T-cell (primary cell): Measurements from ENCODE around the gene RAD51C. TPM values are rescaled to one million over a fixed set of nuclear protein-coding genes. Genes with fewer than 3 reads are reported as not detected.

Experiments
- ATAC-seq, 4 experiments: fragments of 200-7000 bp in 3 of 4; fragments of 150-1000 bp in 1 of 4; cut with Tn5 transposase; replicated peaks in 1 of 4; 1 replicate in 3 of 4; 2 replicates in 1 of 4; pipeline ENCODE4 v1.10.0; 2021; ENCODE audit warnings: moderate library complexity in 3 of 4, mild to moderate bottlenecking in 2 of 4, moderate number of reproducible peaks in 1 of 4
- CTCF ChIA-PET, 2 donors: fragments of 300-600 bp; sonication (Branson Sonifier 250); formaldehyde crosslinking; loops; one replicate each; lab custom pipeline; 2022; ENCODE audit warnings: antibody characterized with exemption in 2 of 2; lab: Charles Lee
- POLR2A ChIA-PET, 2 donors: fragments of 300-600 bp; sonication (Branson Sonifier 250); formaldehyde crosslinking; loops; one replicate each; lab custom pipeline; 2022; ENCODE audit warnings: antibody characterized with exemption in 2 of 2; lab: Charles Lee
- DNase-seq, 35 experiments: peaks; one replicate each; pipeline versions ENCODE4 v3.0.0 to v3.0.0-alpha.2; 2013 to 2023
- H3K27ac ChIP-seq: one replicate; pipeline ENCODE4 v1.5.1; 2013; ENCODE audit warnings: low read length
- H3K27me3 ChIP-seq, 2 experiments: replicated peaks in 1 of 2; 1 replicate in 1 of 2; 2 replicates in 1 of 2; pipeline versions ENCODE4 v1.6.1 to v1.7.0; 2013; ENCODE audit warnings: low read length in 1 of 2, mixed read lengths in 1 of 2; ENCODE audit not compliant: control insufficient read depth in 2 of 2, insufficient read depth in 2 of 2; ENCODE audit errors: extremely low read depth in 1 of 2
- H3K36me3 ChIP-seq, 2 donors: 1 replicate in 1 of 2; 2 replicates in 1 of 2; pipeline versions ENCODE4 v1.6.1 to v1.7.0; 2013; ENCODE audit warnings: low read length in 1 of 2; ENCODE audit not compliant: control insufficient read depth in 2 of 2, insufficient read depth in 1 of 2; ENCODE audit errors: extremely low read depth in 1 of 2
- H3K4me1 ChIP-seq, 2 experiments: 1 replicate in 1 of 2; 2 replicates in 1 of 2; pipeline versions ENCODE4 v1.6.1 to v1.7.0; 2013; ENCODE audit warnings: low read length in 2 of 2, mixed read lengths in 1 of 2; ENCODE audit not compliant: insufficient read depth in 2 of 2, control insufficient read depth in 1 of 2; ENCODE audit errors: extremely low read depth in 1 of 2
- H3K4me3 ChIP-seq, 2 donors: 1 replicate in 1 of 2; 2 replicates in 1 of 2; pipeline versions ENCODE4 v1.5.1 to v1.7.0; 2013; ENCODE audit warnings: mild to moderate bottlenecking in 2 of 2, low read length in 1 of 2, moderate library complexity in 1 of 2; ENCODE audit not compliant: control insufficient read depth in 1 of 2; ENCODE audit errors: extremely low read depth in 1 of 2
- H3K9me3 ChIP-seq: 2 replicates; pipeline ENCODE4 v1.7.0; 2013
- H3K27ac Mint-ChIP-seq, 2 donors: one replicate each; pipeline ENCODE4 v1.8.0; 2020 to 2021; ENCODE audit warnings: mild to moderate bottlenecking in 2 of 2, mixed read lengths in 2 of 2
- H3K27me3 Mint-ChIP-seq, 2 donors: one replicate each; pipeline ENCODE4 v1.8.0; 2021 to 2022; ENCODE audit warnings: mixed read lengths in 2 of 2
- H3K36me3 Mint-ChIP-seq: one replicate; pipeline ENCODE4 v1.8.0; 2021; ENCODE audit warnings: mixed read lengths
- H3K4me1 Mint-ChIP-seq, 3 donors: one replicate each; pipeline ENCODE4 v1.8.0; 2020 to 2022; ENCODE audit warnings: mixed read lengths in 3 of 3, mild to moderate bottlenecking in 1 of 3
- H3K4me3 Mint-ChIP-seq, 3 donors: one replicate each; pipeline ENCODE4 v1.8.0; 2020 to 2022; ENCODE audit warnings: mild to moderate bottlenecking in 3 of 3, mixed read lengths in 3 of 3, moderate library complexity in 3 of 3
- H3K9me3 Mint-ChIP-seq, 3 donors: one replicate each; pipeline ENCODE4 v1.8.0; 2020 to 2022; ENCODE audit warnings: mixed read lengths in 3 of 3
- WGBS: methylation state at CpG from one replicate; pipeline ENCODE4 v1.1.5; 2013; ENCODE audit warnings: missing lambda C conversion rate; ENCODE audit not compliant: insufficient coverage; 5-methylcytosine and 5-hydroxymethylcytosine counted together
- total RNA-seq, 35 experiments: library from RNA in 6 of 35; stranded (reverse) in 6 of 35; fragments of 120-200 nt in 1 of 35; gene quantifications; one replicate each; pipeline versions ENCODE4 v1.2.1 to v1.2.4 and lab custom pipeline; 2013 to 2026

The RAD51C gene
- total RNA-seq, 5 donors from 2014 or later (not counting 1 experiment from before 2014, with no cell fraction given), result 10.9 to 28.4 (median 18.1) TPM

- H3K4me3 Mint-ChIP-seq, result peak overlapping the region; percentile 2 to 68 (median 37)
- peaks cover 11 to 16% of the 10 kb centered on the region in 2 donors for H3K27me3 Mint-ChIP-seq
- peak in 1 of 4 experiments; percentile 88 for ATAC-seq
- 36% methylated on average over 9 of the region's 19 CpGs for WGBS
- POLR2A ChIA-PET, result interaction anchor here (0.6 to 1.1 kb wide), 3 partner anchors 12 to 277 kb away, joined by 3 to 5 read pairs (median 4); no protein-coding TSS in a partner anchor
- peaks cover 6 to 9% (median 7%) of the 10 kb centered on the region in 3 donors for H3K4me1 Mint-ChIP-seq
- H3K9me3 ChIP-seq, result no peaks in the 10 kb centered on the region
- H3K4me3 ChIP-seq, result no peak overlapping the region
- no peak overlapping the region for H3K27ac Mint-ChIP-seq
- peaks cover 0 to 11% of the 10 kb centered on the region in 2 experiments for H3K27me3 ChIP-seq
- no peaks in the 10 kb centered on the region for H3K36me3 Mint-ChIP-seq
- no peaks in the 10 kb centered on the region for H3K4me1 ChIP-seq
- no peaks in the 10 kb centered on the region for H3K9me3 Mint-ChIP-seq
- H3K36me3 ChIP-seq, result no peaks in the 10 kb centered on the region
- CTCF ChIA-PET, result interaction anchor here in 1 of 2 donors (0.6 to 0.7 kb wide), 2 partner anchors 10 to 44 kb away, joined by 3 to 5 read pairs; no protein-coding TSS in a partner anchor
- H3K27ac ChIP-seq, result no peak overlapping the region
- peak in 31 of 35 experiments; percentile 6 to 50 (median 28) for DNase-seq
Observed at GRCh38 chr17:58666858-58667267, 25.5 kb upstream of the RAD51C start.

GRCh38 chr17:58667934-58668597 lies 24.3 kb upstream of the RAD51C start:
- Histone ChIP-seq H3K36me3 (no peaks in the 10 kb centered on the region), H3K27ac (no peak overlapping the region), H3K27me3 (peaks cover 0 to 11% of the 10 kb centered on the region in 2 experiments), H3K9me3 (no peaks in the 10 kb centered on the region), H3K4me3 (no peak overlapping the region), H3K4me1 (no peaks in the 10 kb centered on the region)
- Mint-ChIP-seq H3K4me1 (peaks cover 6 to 9% (median 7%) of the 10 kb centered on the region in 3 donors), H3K36me3 (no peaks in the 10 kb centered on the region), H3K27me3 (peaks cover 11 to 16% of the 10 kb centered on the region in 2 donors), H3K27ac (no peak overlapping the region), H3K4me3 (no peak overlapping the region), H3K9me3 (no peaks in the 10 kb centered on the region)
- 100% methylated on average over 1 of the region's 1 CpG for WGBS
- ATAC-seq (no peak), DNase-seq (no peak)
- CTCF ChIA-PET, result interaction anchor here in 1 of 2 donors (0.7 kb wide), 2 partner anchors 25 to 43 kb away, joined by 3 to 5 read pairs; no protein-coding TSS in a partner anchor
- POLR2A ChIA-PET, result interaction anchor here in 1 of 2 donors (0.6 kb wide), 1 partner anchor 200 kb away, joined by 3 read pairs; no protein-coding TSS in a partner anchor

- ChIA-PET POLR2A (no interaction called here), CTCF (no interaction called here)
- no peaks in the 10 kb centered on the region for H3K9me3 ChIP-seq
- H3K36me3 ChIP-seq, result no peaks in the 10 kb centered on the region
- H3K27ac ChIP-seq, result no peak overlapping the region
- Mint-ChIP-seq H3K27ac (no peak overlapping the region), H3K4me3 (no peak overlapping the region), H3K4me1 (peaks cover 6 to 9% (median 7%) of the 10 kb centered on the region in 3 donors), H3K9me3 (no peaks in the 10 kb centered on the region), H3K36me3 (no peaks in the 10 kb centered on the region), H3K27me3 (peaks cover 11 to 16% of the 10 kb centered on the region in 2 donors)
- peaks cover 0 to 11% of the 10 kb centered on the region in 2 experiments for H3K27me3 ChIP-seq
- DNase-seq (no peak), ATAC-seq (no peak)
- H3K4me1 ChIP-seq, result no peaks in the 10 kb centered on the region
- no CpG with 5 or more reads among the region's 2 CpGs for WGBS
- H3K4me3 ChIP-seq, result no peak overlapping the region
Observed at GRCh38 chr17:58668598-58668935, 23.8 kb upstream of the RAD51C start.

GRCh38 chr17:58669853-58670252 lies 22.5 kb upstream of the RAD51C start:
- WGBS, result 88% methylated on average over 3 of the region's 6 CpGs
- Mint-ChIP-seq H3K36me3 (no peaks in the 10 kb centered on the region), H3K4me3 (no peak overlapping the region), H3K9me3 (no peaks in the 10 kb centered on the region), H3K27me3 (peaks cover 11 to 15% of the 10 kb centered on the region in 2 donors), H3K27ac (no peak overlapping the region), H3K4me1 (peaks cover 6 to 9% (median 7%) of the 10 kb centered on the region in 3 donors)
- no peaks in the 10 kb centered on the region for H3K4me1 ChIP-seq
- peaks cover 0 to 14% of the 10 kb centered on the region in 2 experiments for H3K27me3 ChIP-seq
- POLR2A ChIA-PET, result no interaction called here
- H3K36me3 ChIP-seq, result no peaks in the 10 kb centered on the region
- ATAC-seq (no peak), DNase-seq (no peak)
- H3K9me3 ChIP-seq, result no peaks in the 10 kb centered on the region
- H3K27ac ChIP-seq, result no peak overlapping the region
- CTCF ChIA-PET, result no interaction called here
- no peak overlapping the region for H3K4me3 ChIP-seq

- no peaks in the 10 kb centered on the region for H3K9me3 Mint-ChIP-seq
- Histone ChIP-seq H3K27ac (no peak overlapping the region), H3K4me3 (no peak overlapping the region), H3K27me3 (peaks cover 0 to 10% of the 10 kb centered on the region in 2 experiments), H3K4me1 (no peaks in the 10 kb centered on the region), H3K9me3 (no peaks in the 10 kb centered on the region), H3K36me3 (no peaks in the 10 kb centered on the region)
- POLR2A ChIA-PET, result interaction anchor here in 1 of 2 donors (0.6 kb wide), 1 partner anchor 156 kb away, joined by 3 read pairs; no protein-coding TSS in a partner anchor
- H3K36me3 Mint-ChIP-seq, result no peaks in the 10 kb centered on the region
- H3K27ac Mint-ChIP-seq, result no peak overlapping the region
- H3K27me3 Mint-ChIP-seq, result peaks cover 6 to 9% of the 10 kb centered on the region in 2 donors
- no peak for ATAC-seq
- no peak overlapping the region for H3K4me3 Mint-ChIP-seq
- DNase-seq, result no peak
- WGBS, result 96% methylated on average over 2 of the region's 3 CpGs
- H3K4me1 Mint-ChIP-seq, result peaks cover under 1 to 2% (median 1%) of the 10 kb centered on the region in 3 donors
- CTCF ChIA-PET, result interaction anchor here in 1 of 2 donors (0.6 kb wide), 1 partner anchor 85 kb away, joined by 3 read pairs; no protein-coding TSS in a partner anchor
Observed at GRCh38 chr17:58671969-58672368, 20.4 kb upstream of the RAD51C start.

GRCh38 chr17:58677194-58677880 lies 15.1 kb upstream of the RAD51C start:
- H3K4me3 ChIP-seq, result no peak overlapping the region
- Mint-ChIP-seq H3K27me3 (no peaks in the 10 kb centered on the region), H3K4me3 (no peak overlapping the region), H3K4me1 (no peaks in the 10 kb centered on the region), H3K36me3 (no peaks in the 10 kb centered on the region), H3K9me3 (no peaks in the 10 kb centered on the region), H3K27ac (no peak overlapping the region)
- 58% methylated on average over 2 of the region's 4 CpGs for WGBS
- DNase-seq (no peak), ATAC-seq (no peak)
- H3K9me3 ChIP-seq, result no peaks in the 10 kb centered on the region
- CTCF ChIA-PET, result interaction anchor here in 1 of 2 donors (0.6 to 0.7 kb wide), 2 partner anchors 11 to 591 kb away, joined by 3 read pairs; no protein-coding TSS in a partner anchor
- no peaks in the 10 kb centered on the region for H3K4me1 ChIP-seq
- H3K36me3 ChIP-seq, result no peaks in the 10 kb centered on the region
- POLR2A ChIA-PET, result no interaction called here
- H3K27me3 ChIP-seq, result peaks cover 0 to 8% of the 10 kb centered on the region in 2 experiments
- no peak overlapping the region for H3K27ac ChIP-seq
